GM12891 (cell line): Measurements from ENCODE around the gene HLA-F.

Experiments used
- DNase-seq: peaks from one replicate; pipeline ENCODE4 v3.0.0; 2011; ENCODE audit warnings: low spot score; ENCODE audit not compliant: insufficient read length
- FAIRE-seq: peaks from 2 replicates; lab custom pipeline; 2011; peaks lifted over from hg19 to GRCh38; lab: Jason Lieb, UNC
- PAX5 ChIP-seq: IDR thresholded peaks from 2 replicates; pipeline ENCODE4 v1.6.1; 2011; ENCODE audit warnings: low read length, moderate library complexity, mild to moderate bottlenecking; ENCODE audit not compliant: insufficient read depth, severe bottlenecking
- POLR2A ChIP-seq: IDR thresholded peaks from 2 replicates; pipeline ENCODE4 v1.6.1; 2011; ENCODE audit warnings: low read depth, low read length, control low read depth
- POLR2AphosphoS5 ChIP-seq: IDR thresholded peaks from 2 replicates; pipeline ENCODE4 v1.6.1; 2011; ENCODE audit warnings: low read depth, low read length, control low read depth
- POU2F2 ChIP-seq: IDR thresholded peaks from 2 replicates; pipeline ENCODE4 v1.6.1; 2011; ENCODE audit warnings: low read depth, mild to moderate bottlenecking, control low read depth, low read length, moderate library complexity
- SPI1 ChIP-seq: IDR thresholded peaks from 2 replicates; pipeline ENCODE4 v1.6.1; 2011; ENCODE audit warnings: low read depth, low read length, control low read depth
- TAF1 ChIP-seq: IDR thresholded peaks from 2 replicates; pipeline ENCODE4 v1.6.1; 2011; ENCODE audit warnings: low read depth, low read length, control low read depth

HLA-F gene

DNA sequence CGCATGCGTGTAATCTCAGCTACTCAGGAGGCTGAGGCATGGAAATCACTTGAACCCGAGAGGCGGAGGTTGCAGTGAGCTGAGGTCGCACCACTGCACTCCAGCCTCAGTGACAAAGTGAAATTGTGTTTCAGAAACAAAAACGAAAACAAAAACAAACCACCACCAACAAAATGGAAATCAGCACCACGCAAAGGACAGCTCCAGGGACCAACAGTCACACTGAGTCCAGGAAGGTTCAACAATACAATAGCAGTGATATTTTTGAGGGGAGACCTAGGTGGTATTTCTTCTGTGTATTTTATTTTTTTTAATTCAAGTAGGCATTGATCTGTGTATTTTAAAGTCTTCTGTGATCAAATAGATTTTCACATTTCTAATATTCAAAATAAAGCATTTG lies 9.8 kb downstream of the HLA-F start:
- TF ChIP-seq POLR2AphosphoS5 (no peak), POLR2A (no peak), TAF1 (no peak), SPI1 (no peak), PAX5 (no peak), POU2F2 (no peak)
- DNase-seq (no peak), FAIRE-seq (no peak)

DNA sequence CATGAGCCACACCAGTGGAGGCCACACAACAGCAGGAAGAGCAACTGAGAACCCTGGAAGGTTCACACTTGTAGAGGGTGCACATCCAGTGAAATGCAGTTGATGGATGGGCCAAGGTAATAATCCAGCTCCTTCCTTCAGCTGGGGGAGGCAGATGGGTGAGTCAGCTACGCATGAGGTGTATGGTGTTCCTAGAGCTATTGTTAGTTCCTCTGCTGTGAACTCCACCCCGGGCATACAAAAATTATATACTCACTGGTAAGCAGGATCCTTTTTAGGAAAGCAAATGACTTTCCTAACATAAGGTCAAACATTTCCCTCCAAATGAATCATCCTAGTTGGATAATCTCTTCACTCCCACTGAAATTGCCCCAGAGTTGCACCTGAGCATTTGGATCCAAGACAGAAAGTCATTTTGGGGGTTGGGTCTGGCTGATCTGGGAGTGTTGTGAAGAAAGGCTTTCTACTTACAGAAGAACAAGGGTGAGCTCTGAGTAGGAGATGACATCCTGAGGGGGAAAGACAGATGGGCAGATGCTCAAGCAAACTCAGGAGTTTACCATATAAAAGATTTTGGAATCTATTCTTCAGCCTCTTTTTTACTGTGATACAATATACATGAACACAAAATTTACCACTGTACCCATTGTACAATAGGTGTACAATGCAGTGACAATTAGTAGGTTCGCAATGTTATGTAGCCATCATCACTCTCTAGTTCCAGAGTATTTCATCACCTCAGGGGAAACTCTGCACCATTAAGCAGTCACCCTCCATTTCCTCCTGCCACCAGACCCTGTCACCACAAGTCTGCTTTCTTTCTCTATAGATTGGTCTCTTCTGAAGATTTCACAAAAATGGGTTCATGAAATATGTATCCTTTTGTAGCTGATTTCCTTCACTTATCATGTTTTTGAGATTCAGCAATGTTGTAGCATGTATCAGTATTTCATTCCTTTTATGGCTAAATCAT lies 11.1 kb downstream of the HLA-F start:
- FAIRE-seq (no peak), DNase-seq (no peak)
- TF ChIP-seq PAX5 (no peak), TAF1 (no peak), SPI1 (no peak), POLR2A (no peak), POU2F2 (no peak), POLR2AphosphoS5 (no peak)

DNA sequence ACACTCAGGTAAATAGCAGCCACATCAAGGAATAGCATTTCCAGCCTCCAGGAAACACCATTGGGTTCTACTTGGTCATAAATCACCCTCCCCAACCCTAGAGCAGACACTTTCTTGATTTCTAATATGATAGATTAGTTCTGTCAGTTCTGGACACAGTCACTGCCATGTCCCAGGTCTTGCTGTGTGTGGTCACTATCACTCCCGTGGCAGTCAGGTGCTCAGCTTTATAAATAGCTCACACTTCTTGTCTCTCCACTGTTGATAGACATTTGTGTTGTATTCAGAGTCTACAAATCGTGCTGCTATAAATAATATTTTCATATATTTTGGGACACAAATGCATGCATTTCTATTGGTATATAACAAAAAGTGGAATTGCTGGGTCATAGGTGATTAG lies 13.3 kb downstream of the HLA-F start:
- DNase-seq (no peak), FAIRE-seq (no peak)
- TF ChIP-seq PAX5: no peak
- no peak for TF ChIP-seq POU2F2
- no peak for TF ChIP-seq SPI1
- no peak for TF ChIP-seq POLR2A
- TF ChIP-seq POLR2AphosphoS5: no peak
- no peak for TF ChIP-seq TAF1

DNA sequence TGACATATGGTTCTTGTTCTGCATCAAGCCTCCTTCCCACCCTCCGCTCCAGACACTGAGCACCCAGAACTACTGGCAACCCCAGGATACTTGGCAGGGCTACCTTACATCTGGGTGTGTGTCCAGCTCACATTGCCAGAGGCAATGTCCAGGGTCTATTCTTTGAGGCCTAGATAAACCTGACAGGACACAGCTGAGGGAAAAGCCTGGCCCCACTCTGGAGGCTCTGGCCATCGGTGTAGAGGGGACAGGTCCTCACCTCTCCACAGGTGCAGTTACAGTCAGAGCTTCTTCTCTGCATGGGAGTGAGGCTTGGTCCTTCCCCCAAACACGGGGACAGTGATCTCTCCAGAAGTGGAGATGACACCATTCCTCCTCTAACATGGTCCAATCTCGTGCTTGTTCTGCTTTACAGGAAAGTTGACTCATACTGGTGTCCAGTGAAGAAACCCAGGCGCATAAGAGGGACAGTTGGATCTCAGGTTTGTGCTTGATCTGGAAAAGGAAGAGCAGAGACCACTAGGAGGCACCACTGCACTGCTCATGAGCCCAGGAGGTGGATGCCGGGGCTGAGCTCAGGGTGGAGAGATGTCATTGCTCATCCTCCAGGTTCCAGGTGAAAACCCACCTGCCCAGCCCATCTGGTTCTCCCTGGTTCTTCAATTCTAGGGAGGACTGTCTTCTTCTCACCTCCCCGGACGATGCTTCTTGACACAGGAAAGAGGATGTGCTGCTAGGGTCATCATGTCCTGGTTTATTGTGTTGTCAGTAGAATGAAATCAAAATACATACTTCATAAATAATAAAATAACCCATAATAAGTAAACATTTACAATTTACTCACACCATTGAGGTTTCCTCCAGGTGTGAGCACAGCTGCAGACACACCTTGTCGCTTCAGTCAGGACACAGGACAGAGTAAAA lies 14.7 kb downstream of the HLA-F start:
- no peak for TF ChIP-seq PAX5
- no peak for TF ChIP-seq POLR2AphosphoS5
- no peak for TF ChIP-seq POLR2A
- TF ChIP-seq POU2F2: no peak
- TF ChIP-seq TAF1: no peak
- DNase-seq: peak; percentile 46
- peak; percentile 52 for FAIRE-seq

DNA sequence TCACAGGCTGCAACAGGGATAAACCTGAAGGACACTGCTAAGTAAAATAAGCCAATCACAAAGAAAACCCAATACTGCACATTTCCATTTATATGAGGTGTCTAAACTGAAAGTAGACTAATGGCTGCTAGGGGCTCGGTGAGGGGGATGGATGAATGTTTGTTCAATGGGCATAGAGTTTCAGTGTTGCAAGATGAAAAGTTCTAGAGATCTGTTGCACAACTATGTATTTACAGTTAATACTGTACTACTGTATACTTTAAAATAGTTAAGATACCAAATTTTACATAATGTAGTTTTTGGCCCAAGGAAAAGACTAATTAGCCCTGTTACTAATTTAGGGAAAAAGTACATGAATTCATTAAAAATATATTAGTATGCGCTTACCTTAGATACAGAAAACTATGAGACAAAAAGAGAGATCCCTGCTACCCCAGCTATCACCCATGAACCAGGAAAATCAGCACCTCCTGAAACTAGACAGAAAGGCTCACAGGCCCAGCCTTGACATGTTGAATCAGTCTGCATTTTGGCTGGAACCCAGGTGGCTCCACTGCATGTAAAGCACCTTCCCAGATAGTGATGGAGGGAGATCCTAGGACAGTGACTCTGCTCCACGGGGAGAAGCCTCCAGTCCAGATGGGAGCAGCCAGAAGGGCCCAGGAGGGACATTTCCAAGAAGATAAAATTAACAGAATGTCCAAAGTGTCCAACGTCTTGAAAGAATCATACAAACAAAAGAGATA lies 16.1 kb downstream of the HLA-F start:
- FAIRE-seq (no peak), DNase-seq (no peak)
- TF ChIP-seq SPI1 (no peak), POLR2AphosphoS5 (no peak), POLR2A (no peak), POU2F2 (no peak), TAF1 (no peak), PAX5 (no peak)

DNA sequence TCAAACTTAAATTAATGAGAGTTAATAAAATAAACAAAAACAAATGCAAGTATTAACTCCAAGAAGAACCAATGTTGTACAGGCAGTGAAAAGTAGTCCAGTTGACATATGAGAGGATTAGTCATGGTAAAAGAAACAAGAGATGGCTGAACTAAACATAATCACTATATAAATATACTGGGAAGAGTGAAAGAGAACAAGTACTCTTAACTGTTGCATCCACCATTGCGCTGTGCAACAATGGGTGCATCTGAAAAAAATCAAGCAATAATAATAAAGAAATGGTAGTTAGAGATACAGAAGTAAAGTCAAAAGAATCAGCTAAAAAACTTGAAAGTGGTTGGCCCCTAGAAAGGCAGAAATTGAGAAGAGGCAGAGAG lies 16.6 kb downstream of the HLA-F start:
- TF ChIP-seq POU2F2 (no peak), POLR2AphosphoS5 (no peak), SPI1 (no peak), TAF1 (no peak), POLR2A (no peak), PAX5 (no peak)
- DNase-seq: no peak
- FAIRE-seq: no peak

DNA sequence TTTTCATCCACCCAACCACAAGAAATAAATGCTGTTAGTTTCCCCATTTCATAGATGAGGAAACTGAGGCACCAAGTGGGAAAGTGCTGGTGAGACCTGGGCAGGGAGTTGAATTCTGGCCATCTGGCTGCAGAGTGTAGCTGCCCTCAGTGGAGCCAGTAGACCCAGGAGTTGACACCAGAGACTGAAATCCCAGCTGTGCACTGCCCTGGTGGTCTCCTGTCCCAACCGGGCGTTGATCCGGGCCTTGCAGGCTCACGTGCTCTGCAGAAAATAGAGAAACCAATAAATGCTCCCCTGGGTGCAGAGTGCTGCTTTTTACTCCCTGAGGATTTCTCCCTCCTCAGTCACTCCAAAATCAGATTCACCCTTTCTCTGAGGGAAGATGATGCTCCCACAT lies 18.4 kb downstream of the HLA-F start:
- DNase-seq: no peak
- TF ChIP-seq POU2F2 (no peak), PAX5 (no peak), TAF1 (no peak), SPI1 (no peak), POLR2AphosphoS5 (no peak), POLR2A (no peak)
- FAIRE-seq: no peak

DNA sequence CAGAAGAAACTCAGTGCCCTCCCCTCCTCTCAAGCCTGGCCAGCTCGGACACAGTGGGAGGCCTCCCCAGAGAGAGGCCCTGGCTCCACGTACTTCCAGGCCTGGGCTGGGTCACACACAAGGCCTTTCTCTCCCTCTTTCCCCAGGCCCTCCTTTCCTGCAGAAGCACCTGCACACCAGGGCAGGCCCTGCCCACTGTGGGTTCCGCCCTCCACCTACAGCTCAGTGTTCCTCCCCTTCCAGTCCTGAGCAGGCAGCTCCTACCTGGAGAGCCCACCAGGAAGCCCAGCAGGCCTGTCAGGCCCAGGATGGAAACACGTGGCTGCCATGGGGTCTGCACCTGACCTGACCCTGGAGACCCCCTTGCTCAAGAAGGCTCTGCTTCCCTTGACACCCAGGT lies 18.9 kb downstream of the HLA-F start:
- FAIRE-seq (no peak), DNase-seq (no peak)
- TF ChIP-seq POLR2AphosphoS5: no peak
- TF ChIP-seq POU2F2: no peak
- no peak for TF ChIP-seq POLR2A
- TF ChIP-seq PAX5: no peak
- TF ChIP-seq SPI1: no peak
- no peak for TF ChIP-seq TAF1
